Endothelial cell (in vitro differentiated cells): Measurements from ENCODE around the gene CST7. TPM values are rescaled to one million over a fixed set of nuclear protein-coding genes. Genes with fewer than 3 reads are reported as not detected.
"Not testable (repeated sequence)": the region's sequence is repeated elsewhere in the genome, so short reads cannot be mapped to it uniquely, and the experiment has no call there.

ENCODE experiments used
- DNase-seq: peaks from one replicate; pipeline ENCODE4 v3.0.0; 2021; ENCODE audit warnings: low spot score
- H3K27ac Mint-ChIP-seq: one replicate; pipeline ENCODE4 v1.8.0; 2021; ENCODE audit warnings: mixed read lengths, inconsistent platforms; ENCODE audit not compliant: unreplicated experiment
- H3K27me3 Mint-ChIP-seq: one replicate; pipeline ENCODE4 v1.8.0; 2021; ENCODE audit warnings: mild to moderate bottlenecking, moderate library complexity, mixed read lengths, inconsistent platforms; ENCODE audit not compliant: unreplicated experiment
- H3K36me3 Mint-ChIP-seq: one replicate; pipeline ENCODE4 v1.8.0; 2021; ENCODE audit warnings: mild to moderate bottlenecking, low read depth, mixed read lengths, inconsistent platforms; ENCODE audit not compliant: unreplicated experiment
- H3K4me1 Mint-ChIP-seq: one replicate; pipeline ENCODE4 v1.8.0; 2021; ENCODE audit warnings: mild to moderate bottlenecking, mixed read lengths, inconsistent platforms; ENCODE audit not compliant: unreplicated experiment
- H3K4me3 Mint-ChIP-seq: one replicate; pipeline ENCODE4 v1.8.0; 2021; ENCODE audit warnings: mild to moderate bottlenecking, mixed read lengths, inconsistent platforms; ENCODE audit not compliant: unreplicated experiment
- H3K9me3 Mint-ChIP-seq: one replicate; pipeline ENCODE4 v1.8.0; 2021; ENCODE audit warnings: mixed read lengths, inconsistent platforms; ENCODE audit not compliant: unreplicated experiment
- total RNA-seq: library from RNA; stranded (reverse); fragmentation: NEBNext Ultra II Directional; extraction: Animal tissue kit (Norgen Biotek cat#: 25700); gene quantifications from one replicate; pipeline ENCODE4 v1.2.1, GENCODE V29; 2021; ENCODE audit not compliant: unreplicated experiment
- TF ChIP-seq, protein P1 (sequence below): fragments of 200-600 bp; sonication (generic); IDR thresholded peaks from one replicate; pipeline ENCODE4 v1.5.0; 2021; ENCODE audit warnings: antibody characterized with exemption; ENCODE audit not compliant: unreplicated experiment

CST7 gene
- total RNA-seq, 1 donor from 2014 or later, result not detected

DNA sequence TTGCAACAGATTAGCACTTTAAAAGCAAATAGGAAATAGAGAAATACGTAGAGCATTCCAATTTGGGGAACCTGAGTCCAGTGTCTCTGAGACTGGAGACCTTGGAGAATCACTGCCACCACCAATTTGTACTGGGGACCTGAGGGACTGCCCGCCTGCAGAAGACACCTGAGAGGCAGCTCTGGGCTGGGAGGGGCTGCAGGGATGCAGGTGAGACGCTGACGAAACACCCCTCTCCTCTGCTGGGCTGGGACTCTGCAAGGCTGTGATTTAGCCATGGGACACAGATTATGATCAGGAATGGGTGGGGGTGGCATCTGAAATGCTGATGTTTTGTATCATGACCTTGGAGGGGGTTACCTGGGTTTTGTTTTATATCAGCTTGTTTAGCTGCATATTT lies 50.5 kb downstream of the CST7 start:
- H3K4me1 Mint-ChIP-seq, result peaks cover 7% of the 10 kb centered on the region
- peaks cover 5% of the 10 kb centered on the region for H3K27me3 Mint-ChIP-seq
- DNase-seq, result no peak
- TF ChIP-seq, protein P1, sequence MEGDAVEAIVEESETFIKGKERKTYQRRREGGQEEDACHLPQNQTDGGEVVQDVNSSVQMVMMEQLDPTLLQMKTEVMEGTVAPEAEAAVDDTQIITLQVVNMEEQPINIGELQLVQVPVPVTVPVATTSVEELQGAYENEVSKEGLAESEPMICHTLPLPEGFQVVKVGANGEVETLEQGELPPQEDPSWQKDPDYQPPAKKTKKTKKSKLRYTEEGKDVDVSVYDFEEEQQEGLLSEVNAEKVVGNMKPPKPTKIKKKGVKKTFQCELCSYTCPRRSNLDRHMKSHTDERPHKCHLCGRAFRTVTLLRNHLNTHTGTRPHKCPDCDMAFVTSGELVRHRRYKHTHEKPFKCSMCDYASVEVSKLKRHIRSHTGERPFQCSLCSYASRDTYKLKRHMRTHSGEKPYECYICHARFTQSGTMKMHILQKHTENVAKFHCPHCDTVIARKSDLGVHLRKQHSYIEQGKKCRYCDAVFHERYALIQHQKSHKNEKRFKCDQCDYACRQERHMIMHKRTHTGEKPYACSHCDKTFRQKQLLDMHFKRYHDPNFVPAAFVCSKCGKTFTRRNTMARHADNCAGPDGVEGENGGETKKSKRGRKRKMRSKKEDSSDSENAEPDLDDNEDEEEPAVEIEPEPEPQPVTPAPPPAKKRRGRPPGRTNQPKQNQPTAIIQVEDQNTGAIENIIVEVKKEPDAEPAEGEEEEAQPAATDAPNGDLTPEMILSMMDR, result no peak
- H3K9me3 Mint-ChIP-seq, result no peaks in the 10 kb centered on the region
- H3K4me3 Mint-ChIP-seq, result no peak overlapping the region
- no peak overlapping the region for H3K27ac Mint-ChIP-seq
- no peaks in the 10 kb centered on the region for H3K36me3 Mint-ChIP-seq

DNA sequence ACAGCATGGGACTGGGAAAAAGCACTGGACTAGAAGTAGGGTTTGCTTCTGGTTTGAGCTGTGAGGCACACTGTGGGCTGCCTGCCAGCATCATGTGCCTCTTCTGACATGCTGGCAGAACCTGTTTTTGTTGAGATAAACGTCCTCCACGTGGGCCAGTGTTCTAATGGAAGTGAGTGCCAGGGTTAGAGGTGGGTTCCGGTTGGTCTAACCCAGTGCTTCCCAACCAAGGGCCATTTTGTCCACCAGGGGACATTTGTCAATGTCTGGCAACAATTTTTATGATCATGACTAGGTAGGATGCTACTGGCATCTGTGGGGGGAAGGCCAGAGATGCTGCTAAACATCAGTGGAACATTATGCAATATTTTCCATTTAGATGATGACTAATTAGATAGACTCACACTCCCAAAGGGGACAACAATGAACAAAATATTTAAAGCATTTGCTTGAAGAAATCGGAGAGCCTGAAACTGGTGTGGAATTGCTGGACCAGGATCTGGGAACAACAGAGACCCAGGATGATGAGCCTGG lies 51.3 kb downstream of the CST7 start:
- TF ChIP-seq, protein P1, result no peak
- Mint-ChIP-seq H3K4me1 (no peaks in the 10 kb centered on the region), H3K4me3 (no peak overlapping the region), H3K27ac (no peak overlapping the region), H3K36me3 (no peaks in the 10 kb centered on the region), H3K27me3 (peaks cover 5% of the 10 kb centered on the region), H3K9me3 (no peaks in the 10 kb centered on the region)
- no peak for DNase-seq

DNA sequence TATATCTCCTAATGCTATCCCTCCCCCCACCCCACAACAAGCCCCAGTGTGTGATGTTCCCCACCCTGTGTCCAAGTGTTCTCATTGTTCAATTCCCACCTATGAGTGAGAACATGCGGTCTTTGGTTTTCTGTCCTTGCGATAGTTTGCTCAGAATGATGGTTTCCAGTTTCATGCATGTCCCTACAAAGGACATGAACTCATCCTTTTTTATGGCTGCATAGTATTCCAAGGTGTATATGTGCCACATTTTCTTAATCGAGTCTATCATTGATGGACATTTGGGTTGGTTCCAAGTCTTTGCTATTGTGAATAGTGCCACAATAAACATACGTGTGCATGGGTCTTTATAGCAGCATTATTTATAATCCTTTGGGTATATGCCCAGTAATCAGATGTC lies 52.3 kb downstream of the CST7 start:
- H3K4me3 Mint-ChIP-seq, H3K4me1 Mint-ChIP-seq, H3K27me3 Mint-ChIP-seq, H3K9me3 Mint-ChIP-seq, DNase-seq, H3K27ac Mint-ChIP-seq, H3K36me3 Mint-ChIP-seq: not testable (repeated sequence)

DNA sequence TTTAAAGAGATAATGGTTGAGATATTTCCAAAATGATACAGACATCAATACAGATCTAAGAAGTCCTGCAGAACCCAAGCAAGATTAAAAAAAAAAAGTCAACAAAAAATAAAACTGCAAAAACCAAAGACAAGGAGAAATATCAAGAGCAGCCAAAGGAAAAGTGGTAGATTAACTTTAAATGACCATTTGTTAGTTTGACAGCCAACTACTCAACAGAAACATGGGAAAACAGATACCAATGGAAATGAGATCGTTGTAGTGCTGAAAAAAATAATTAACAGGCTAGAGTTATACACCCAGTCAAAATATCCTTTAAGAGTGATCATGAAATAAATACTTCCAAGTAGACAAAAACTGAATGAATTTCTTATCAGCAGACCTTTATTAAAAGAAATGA lies 53.9 kb downstream of the CST7 start:
- Mint-ChIP-seq H3K9me3 (no peaks in the 10 kb centered on the region), H3K27ac (no peak overlapping the region), H3K4me1 (no peaks in the 10 kb centered on the region), H3K27me3 (peaks cover 3% of the 10 kb centered on the region), H3K4me3 (no peak overlapping the region), H3K36me3 (peaks cover 7% of the 10 kb centered on the region)
- DNase-seq, result no peak
- TF ChIP-seq, protein P1, result no peak

- TF ChIP-seq, protein P1, result no peak
- Mint-ChIP-seq H3K9me3 (no peaks in the 10 kb centered on the region), H3K27me3 (no peaks in the 10 kb centered on the region), H3K27ac (no peak overlapping the region), H3K4me1 (peaks cover 1% of the 10 kb centered on the region), H3K4me3 (no peak overlapping the region), H3K36me3 (peaks cover 7% of the 10 kb centered on the region)
- no peak for DNase-seq
Measured at GRCh38 chr20:25005220-25005619, 56.2 kb downstream of the CST7 start.

DNA sequence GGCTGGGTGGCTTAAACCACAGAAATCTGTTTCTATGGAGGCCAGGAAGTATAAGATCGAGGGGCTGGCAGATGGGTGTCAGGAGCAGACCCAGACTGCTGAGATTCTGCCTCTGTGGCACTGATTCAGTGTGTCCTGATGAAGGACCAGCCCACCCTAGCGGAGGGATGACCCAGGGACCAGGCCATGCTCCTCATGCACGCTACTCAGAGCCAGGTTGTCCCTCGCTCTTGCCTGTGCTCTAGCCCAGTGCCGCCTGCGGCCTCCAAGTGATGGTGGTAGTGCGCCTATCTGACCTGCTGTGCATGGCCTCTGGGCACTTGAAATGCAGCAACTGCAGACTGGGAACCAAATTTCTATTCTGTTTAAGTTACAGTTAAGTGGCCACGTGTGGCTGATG lies 56.6 kb downstream of the CST7 start:
- Mint-ChIP-seq H3K9me3 (no peaks in the 10 kb centered on the region), H3K4me1 (peaks cover 2% of the 10 kb centered on the region), H3K36me3 (peaks cover 7% of the 10 kb centered on the region), H3K4me3 (no peak overlapping the region), H3K27ac (no peak overlapping the region), H3K27me3 (peaks cover 2% of the 10 kb centered on the region)
- DNase-seq, result no peak
- TF ChIP-seq, protein P1, result no peak
